ENCODE data around the gene LBHD2. TPM values are rescaled to one million over a fixed set of nuclear protein-coding genes. Genes with fewer than 3 reads are reported as not detected.

The LBHD2 gene
- total RNA-seq, 1 donor from 2014 or later, result not detected

GRCh38 chr14:103138301-103139131 lies 54.5 kb downstream of the LBHD2 start:
- DNase-seq (ENCODE audit: extremely low spot score, unreplicated experiment), result no peak
- H3K36me3 Mint-ChIP-seq (ENCODE audit: unreplicated experiment), result no peaks in the 10 kb centered on the region
- peaks cover 22% of the 10 kb centered on the region for H3K27me3 Mint-ChIP-seq (ENCODE audit: unreplicated experiment)
- H3K4me3 Mint-ChIP-seq (ENCODE audit: unreplicated experiment), result no peak overlapping the region
- no peak overlapping the region for H3K27ac Mint-ChIP-seq (ENCODE audit: unreplicated experiment)
- no peak for TF ChIP-seq CTCF (IDR thresholded peaks at IDR 0.05)
- H3K4me1 Mint-ChIP-seq (ENCODE audit: unreplicated experiment), result peaks cover 18% of the 10 kb centered on the region
- no peaks in the 10 kb centered on the region for H3K9me3 Mint-ChIP-seq (ENCODE audit: unreplicated experiment)

GRCh38 chr14:103139132-103140025 lies 55.4 kb downstream of the LBHD2 start:
- no peak overlapping the region for H3K27ac Mint-ChIP-seq (ENCODE audit: unreplicated experiment)
- no peak for TF ChIP-seq CTCF (IDR thresholded peaks at IDR 0.05)
- peaks cover 25% of the 10 kb centered on the region for H3K27me3 Mint-ChIP-seq (ENCODE audit: unreplicated experiment)
- no peaks in the 10 kb centered on the region for H3K36me3 Mint-ChIP-seq (ENCODE audit: unreplicated experiment)
- H3K9me3 Mint-ChIP-seq (ENCODE audit: unreplicated experiment), result no peaks in the 10 kb centered on the region
- H3K4me3 Mint-ChIP-seq (ENCODE audit: unreplicated experiment), result no peak overlapping the region
- H3K4me1 Mint-ChIP-seq (ENCODE audit: unreplicated experiment), result peaks cover 15% of the 10 kb centered on the region
- DNase-seq (ENCODE audit: extremely low spot score, unreplicated experiment), result no peak

Other genes starting within 250 kb of the LBHD2 start
- 0.37 and 0.86 TPM in 2 replicates for gene AMN, start 161.5 kb upstream of the LBHD2 start, total RNA-seq
- 99.0 and 102 TPM in 2 replicates for gene CDC42BPB, start 26.7 kb upstream of the LBHD2 start, total RNA-seq
- gene EXOC3L4, start 10.5 kb downstream of the LBHD2 start, total RNA-seq, result 0.86 TPM in 1 of 2 replicates, not detected in the other
- gene TNFAIP2, start 39.3 kb downstream of the LBHD2 start, total RNA-seq, result 1.3 and 2.9 TPM in 2 replicates

Measured in osteocyte (in vitro differentiated cells).